DND-41 (cell line): ENCODE measurements around the gene DDIT4.

Source experiments
- EZH2 ChIP-seq: IDR thresholded peaks from 3 replicates; pipeline ENCODE4 v1.6.1; 2012; ENCODE audit warnings: borderline replicate concordance, low read depth, mild to moderate bottlenecking, moderate library complexity, low read length, inconsistent platforms; ENCODE audit not compliant: severe bottlenecking
- TF ChIP-seq, protein P1 (sequence below): IDR thresholded peaks from 2 replicates; pipeline ENCODE4 v1.5.1; 2012; ENCODE audit warnings: borderline replicate concordance, low read length, moderate library complexity, mild to moderate bottlenecking; ENCODE audit not compliant: poor library complexity, severe bottlenecking; ENCODE audit errors: extremely low read depth

DNA sequence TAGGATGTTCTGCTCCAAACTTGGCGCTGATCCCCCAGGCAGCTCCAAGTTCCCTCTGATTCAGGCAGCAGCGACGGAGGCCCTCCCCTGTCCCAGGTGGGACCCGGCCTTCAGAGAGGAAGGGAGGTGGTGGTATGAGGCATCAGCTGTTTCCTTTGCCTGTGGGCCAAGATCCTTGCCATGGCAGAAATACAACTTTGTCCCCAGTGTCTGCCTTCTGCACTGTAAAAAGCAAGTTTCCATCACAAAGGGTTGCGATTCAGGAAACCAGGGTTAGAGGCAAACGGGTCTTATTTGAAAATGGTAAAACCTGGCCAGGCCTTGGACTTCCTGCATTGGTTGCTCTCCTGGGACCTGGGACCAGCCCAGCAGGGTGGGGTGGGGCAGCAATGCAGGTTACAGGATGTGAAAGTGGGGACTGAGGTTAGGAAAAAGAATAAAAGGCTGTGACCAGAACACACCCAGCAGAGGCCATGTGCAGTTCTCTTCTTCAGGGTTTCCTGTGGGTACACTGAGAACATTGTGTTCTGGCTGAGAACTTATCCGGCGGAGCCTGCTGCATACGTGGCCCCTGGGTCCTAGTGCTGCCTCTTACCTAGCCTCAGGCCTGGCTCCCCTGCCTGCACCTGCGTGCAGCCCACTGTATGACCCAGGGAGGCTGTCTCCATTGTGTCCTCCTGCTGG is 25.1 kb upstream of the DDIT4 start:
- TF ChIP-seq, protein P1, sequence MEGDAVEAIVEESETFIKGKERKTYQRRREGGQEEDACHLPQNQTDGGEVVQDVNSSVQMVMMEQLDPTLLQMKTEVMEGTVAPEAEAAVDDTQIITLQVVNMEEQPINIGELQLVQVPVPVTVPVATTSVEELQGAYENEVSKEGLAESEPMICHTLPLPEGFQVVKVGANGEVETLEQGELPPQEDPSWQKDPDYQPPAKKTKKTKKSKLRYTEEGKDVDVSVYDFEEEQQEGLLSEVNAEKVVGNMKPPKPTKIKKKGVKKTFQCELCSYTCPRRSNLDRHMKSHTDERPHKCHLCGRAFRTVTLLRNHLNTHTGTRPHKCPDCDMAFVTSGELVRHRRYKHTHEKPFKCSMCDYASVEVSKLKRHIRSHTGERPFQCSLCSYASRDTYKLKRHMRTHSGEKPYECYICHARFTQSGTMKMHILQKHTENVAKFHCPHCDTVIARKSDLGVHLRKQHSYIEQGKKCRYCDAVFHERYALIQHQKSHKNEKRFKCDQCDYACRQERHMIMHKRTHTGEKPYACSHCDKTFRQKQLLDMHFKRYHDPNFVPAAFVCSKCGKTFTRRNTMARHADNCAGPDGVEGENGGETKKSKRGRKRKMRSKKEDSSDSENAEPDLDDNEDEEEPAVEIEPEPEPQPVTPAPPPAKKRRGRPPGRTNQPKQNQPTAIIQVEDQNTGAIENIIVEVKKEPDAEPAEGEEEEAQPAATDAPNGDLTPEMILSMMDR, result no peak
- TF ChIP-seq EZH2, result no peak
